BJ (cell line): ENCODE data around the gene PDZRN3. TPM values are rescaled to one million over a fixed set of nuclear protein-coding genes. Genes with fewer than 3 reads are reported as not detected.

Experiments
- CTCF ChIA-PET: fragments of 350-600 bp; formaldehyde crosslinking; extraction: SDS; loops from one replicate; lab custom pipeline; 2021; ENCODE audit warnings: antibody characterized with exemption, inconsistent platforms; lab: Yijun Ruan, JAX
- POLR2A ChIA-PET: fragments of 300-600 bp; sonication (Branson Sonifier 250); formaldehyde crosslinking; extraction: SDS; loops from one replicate; lab custom pipeline; 2021; ENCODE audit warnings: antibody characterized with exemption; lab: Charles Lee
- DNase-seq: peaks from one replicate; pipeline ENCODE4 v3.0.0-alpha.2; 2011; ENCODE audit warnings: low read depth
- H3K27me3 ChIP-seq: 2 replicates; pipeline ENCODE4 v1.6.0; 2011; ENCODE audit warnings: low read length; ENCODE audit not compliant: control insufficient read depth, insufficient read depth
- H3K36me3 ChIP-seq: 2 replicates; pipeline ENCODE4 v1.5.1; 2011; ENCODE audit warnings: low read length; ENCODE audit not compliant: control insufficient read depth, insufficient read depth
- H3K4me3 ChIP-seq: 2 replicates; pipeline ENCODE4 v1.5.1; 2011; ENCODE audit warnings: low read depth, mild to moderate bottlenecking, control low read depth, low read length
- CTCF ChIP-seq: IDR thresholded peaks from 2 replicates; pipeline ENCODE4 v1.5.1; 2011; ENCODE audit warnings: low read depth, mild to moderate bottlenecking, control low read depth, inconsistent platforms, low read length, moderate library complexity; ENCODE audit not compliant: insufficient read depth
- polyA plus RNA-seq: library from polyadenylated mRNA; depleted of rRNA; stranded (reverse); fragments of >200 nt; gene quantifications from 2 replicates; pipeline ENCODE4 v1.2.3, GENCODE V29; 2011

Gene PDZRN3
- polyA plus RNA-seq, 1 experiment, result 4.9 TPM

- DNase-seq, result no peak
Observed at GRCh38 chr3:73610493-73610892, 14.2 kb downstream of the PDZRN3 start.

GRCh38 chr3:73609655-73610054 is 15.1 kb downstream of the PDZRN3 start:
- CTCF ChIA-PET, result interaction anchor here (1.1 kb wide), 1 partner anchor 101 kb away, joined by 3 read pairs; no protein-coding TSS in a partner anchor
- POLR2A ChIA-PET, result no interaction called here
- Histone ChIP-seq H3K27me3 (no peaks in the 10 kb centered on the region), H3K36me3 (peaks cover 2% of the 10 kb centered on the region), H3K4me3 (no peak overlapping the region)
- no peak for DNase-seq
- TF ChIP-seq CTCF, result no peak

More at GRCh38 chr3:73610493-73610892, 14.2 kb downstream of the PDZRN3 start:
- CTCF ChIA-PET, result interaction anchor here (0.6 kb wide), 1 partner anchor 502 kb away, joined by 3 read pairs; no protein-coding TSS in a partner anchor
- TF ChIP-seq CTCF, result no peak
- no peak overlapping the region for H3K4me3 ChIP-seq
- POLR2A ChIA-PET, result no interaction called here
- peaks cover 2% of the 10 kb centered on the region for H3K36me3 ChIP-seq
- H3K27me3 ChIP-seq, result no peaks in the 10 kb centered on the region

GRCh38 chr3:73609315-73609641 is 15.5 kb downstream of the PDZRN3 start:
- H3K27me3 ChIP-seq, result no peaks in the 10 kb centered on the region
- H3K36me3 ChIP-seq, result peaks cover 2% of the 10 kb centered on the region
- DNase-seq, result no peak
- POLR2A ChIA-PET, result no interaction called here
- TF ChIP-seq CTCF, result no peak
- CTCF ChIA-PET, result interaction anchor here (1.1 kb wide), 1 partner anchor 101 kb away, joined by 3 read pairs; no protein-coding TSS in a partner anchor
- H3K4me3 ChIP-seq, result no peak overlapping the region

- POLR2A ChIA-PET, result no interaction called here
- no peak for TF ChIP-seq CTCF
- no peak for DNase-seq
- Histone ChIP-seq H3K27me3 (no peaks in the 10 kb centered on the region), H3K36me3 (peaks cover 2% of the 10 kb centered on the region), H3K4me3 (no peak overlapping the region)
- CTCF ChIA-PET, result interaction anchor here (0.9 to 1.2 kb wide), 3 partner anchors 61 to 240 kb away, joined by 3 read pairs; no protein-coding TSS in a partner anchor
Observed at GRCh38 chr3:73608456-73609314, 16.1 kb downstream of the PDZRN3 start.

- no peaks in the 10 kb centered on the region for H3K27me3 ChIP-seq
- H3K4me3 ChIP-seq, result no peak overlapping the region
- ChIA-PET POLR2A (interaction anchor here (0.5 kb wide), 1 partner anchor 36 kb away, joined by 13 read pairs; no protein-coding TSS in a partner anchor), CTCF (interaction anchor here (1.3 kb wide), 1 partner anchor 12 kb away, joined by 3 read pairs; no protein-coding TSS in a partner anchor)
- H3K36me3 ChIP-seq, result peaks cover 2% of the 10 kb centered on the region
- DNase-seq, result no peak
- TF ChIP-seq CTCF, result no peak
Observed at GRCh38 chr3:73605861-73606260, 18.9 kb downstream of the PDZRN3 start.
